ENCODE measurements around the gene NAPG. TPM values are rescaled to one million over a fixed set of nuclear protein-coding genes. Genes with fewer than 3 reads are reported as not detected.

NAPG gene
- total and polyA plus RNA-seq, 9 of the 15 experiments (the other 6 are each of a cell fraction or from before 2014, with no cell fraction given): 31.6 to 63.3 (median 50.9) TPM

GRCh38 chr18:10487154-10487553 lies 38.7 kb upstream of the NAPG start:
- DNase-seq (ENCODE audit: extremely low read depth in 1 of 4, low spot score in 3 of 4): no peak
- Histone ChIP-seq H3K9me1 (ENCODE audit: control insufficient read depth, insufficient read depth, low read length) (no peaks in the 10 kb centered on the region), H3K27me3 (ENCODE audit: control insufficient read depth in 2 of 2, insufficient read depth in 2 of 2, low read length in 2 of 2) (peaks cover 39 to 56% of the 10 kb centered on the region in 2 experiments), H3K79me2 (ENCODE audit: control insufficient read depth, insufficient read depth, low read length) (no peaks in the 10 kb centered on the region), H3K4me3 (no peak overlapping the region), H4K20me1 (replicated peaks; ENCODE audit: control insufficient read depth, insufficient read depth, low read length) (no peaks in the 10 kb centered on the region; the same call in 1 of the 2 replicates), H3K36me3 (ENCODE audit: control insufficient read depth, insufficient read depth, low read length) (no peaks in the 10 kb centered on the region), H3K27ac (ENCODE audit: extremely low read depth, low read depth, low read length) (no peak overlapping the region), H3K4me2 (ENCODE audit: insufficient read depth, low read length) (no peak overlapping the region), H3K4me1 (replicated peaks in 1 of 2; ENCODE audit: control insufficient read depth in 2 of 2, insufficient read depth in 2 of 2, low read length in 2 of 2) (no peaks in the 10 kb centered on the region), H3K9me3 (replicated peaks; ENCODE audit: control insufficient read depth, insufficient read depth, low read depth, low read length) (no peaks in the 10 kb centered on the region), H3K9ac (ENCODE audit: insufficient read depth in 1 of 2, low read depth in 2 of 2, low read length in 2 of 2) (no peak overlapping the region), H2AFZ (ENCODE audit: low read depth, low read length) (no peak overlapping the region)
- ChIA-PET POLR2A (interaction anchor here (0.7 to 1.0 kb wide), 3 partner anchors 11 to 702 kb away, joined by 3 read pairs; no protein-coding TSS in a partner anchor), CTCF (ENCODE audit: low intra/inter-chr PET ratio) (no interaction called here)
- WGBS (ENCODE audit: insufficient coverage, low coverage, missing lambda C conversion rate): 2% methylated on average over 6 of the region's 6 CpGs
- TF ChIP-seq CHAMP1 (IDR thresholded peaks at IDR 0.05) (no peak), JUND (IDR thresholded peaks at IDR 0.05; ENCODE audit: borderline replicate concordance, low read depth, low read length) (no peak), JUND (tag; IDR thresholded peaks at IDR 0.05; ENCODE audit: borderline replicate concordance, low read depth, low read length) (no peak), TEAD2 (tag; IDR thresholded peaks at IDR 0.05) (no peak), CHCHD3 (CRISPR knock-in tag; IDR thresholded peaks at IDR 0.05) (no peak), RREB1 (CRISPR knock-in tag; IDR thresholded peaks at IDR 0.05) (no peak), NBN (IDR thresholded peaks at IDR 0.05; ENCODE audit: low read depth) (no peak), ZNF785 (CRISPR knock-in tag; IDR thresholded peaks at IDR 0.05) (no peak), PCBP1 (IDR thresholded peaks at IDR 0.05; ENCODE audit: low read depth, low read length, poor library complexity, severe bottlenecking) (no peak), RBM15 (IDR thresholded peaks at IDR 0.05; ENCODE audit: insufficient read depth, low read length) (no peak), ZFP30 (CRISPR knock-in tag; IDR thresholded peaks at IDR 0.05; ENCODE audit: borderline replicate concordance) (no peak), ZNF324 (CRISPR knock-in tag; IDR thresholded peaks at IDR 0.05) (no peak), GATAD2B (IDR thresholded peaks at IDR 0.05; ENCODE audit: borderline replicate concordance) (no peak), GTF2F1 (IDR thresholded peaks at IDR 0.05; ENCODE audit: low read depth, low read length) (no peak)
- no peak for FAIRE-seq
- no TSS peak for BruUV-seq (replicated peaks)
- intact Hi-C loops (cut with micrococcal nuclease): no loop called here
- no peak for ATAC-seq
- in situ Hi-C loops (cut with MboI): no loop called here
